ENCODE measurements around the gene UCN2.
A peak's percentile ranks its signal among the peaks of the same experiment; 100 is the strongest.
"Not testable (repeated sequence)": the region's sequence is repeated elsewhere in the genome, so short reads cannot be mapped to it uniquely, and the experiment has no call there.

The UCN2 gene

GRCh38 chr3:48560648-48561018 is 2.9 kb downstream of the UCN2 start:
- DNase-seq, result no peak

GRCh38 chr3:48558493-48559134 is 5.0 kb downstream of the UCN2 start:
- no peak for DNase-seq

- peak; percentile 96 for DNase-seq
Measured at GRCh38 chr3:48556796-48557626, 6.6 kb downstream of the UCN2 start, which contains the start of gene PFKFB4. Gene PFKFB4, minus strand, starts transcription at chr3:48556803. Its CDS starts 26 bp downstream, at chr3:48556777.

GRCh38 chr3:48555949-48556795 is 7.4 kb downstream of the UCN2 start:
- DNase-seq, result no peak

GRCh38 chr3:48555231-48555948 is 8.2 kb downstream of the UCN2 start:
- no peak for DNase-seq

- no peak for DNase-seq
Measured at GRCh38 chr3:48553886-48554845, 9.4 kb downstream of the UCN2 start.

GRCh38 chr3:48553361-48553760 is 10.2 kb downstream of the UCN2 start:
- DNase-seq, result no peak

- no peak for DNase-seq
Measured at GRCh38 chr3:48552111-48552951, 11.2 kb downstream of the UCN2 start.

GRCh38 chr3:48551651-48552050 is 11.9 kb downstream of the UCN2 start:
- not testable (repeated sequence) for DNase-seq

- DNase-seq, result peak; percentile 35
Measured at GRCh38 chr3:48548729-48549705, 14.6 kb downstream of the UCN2 start.

- DNase-seq, result no peak
Measured at GRCh38 chr3:48548126-48548525, 15.5 kb downstream of the UCN2 start.

GRCh38 chr3:48546203-48546829 is 17.3 kb downstream of the UCN2 start:
- no peak for DNase-seq

- DNase-seq, result no peak
Measured at GRCh38 chr3:48544141-48544540, 19.4 kb downstream of the UCN2 start.

GRCh38 chr3:48543271-48543866 is 20.2 kb downstream of the UCN2 start:
- no peak for DNase-seq

GRCh38 chr3:48538451-48538850 is 25.1 kb downstream of the UCN2 start:
- DNase-seq, result no peak

- no peak for DNase-seq
Measured at GRCh38 chr3:48536785-48537184, 26.8 kb downstream of the UCN2 start.

- no peak for DNase-seq
Measured at GRCh38 chr3:48536116-48536515, 27.5 kb downstream of the UCN2 start.

GRCh38 chr3:48535578-48535977 is 28.0 kb downstream of the UCN2 start:
- no peak for DNase-seq
